Upper lobe of left lung (tissue), 4 donors: ENCODE results near the gene PROK2.

Experiments used
- EP300 ChIP-seq, 4 donors: sonication (generic); formaldehyde crosslinking; IDR thresholded peaks; one replicate each; pipeline ENCODE4 v1.5.1; 2017; ENCODE audit warnings: antibody characterized with exemption in 4 of 4, control low read depth in 2 of 4
- POLR2A ChIP-seq, 4 donors: fragments of 450-650 bp; IDR thresholded peaks; one replicate each; pipeline ENCODE4 v1.5.1; 2016 to 2017; ENCODE audit warnings: antibody characterized with exemption in 4 of 4, mild to moderate bottlenecking in 2 of 4
- POLR2AphosphoS5 ChIP-seq, 2 donors: sonication (generic); formaldehyde crosslinking; IDR thresholded peaks; one replicate each; pipeline ENCODE4 v1.5.1; 2017; ENCODE audit warnings: antibody characterized with exemption in 2 of 2
- TF ChIP-seq, protein P1 (sequence below), 6 experiments: fragments of 450-650 bp in 4 of 6; fragments of 200-600 bp in 2 of 6; sonication (generic) in 2 of 6; IDR thresholded peaks; one replicate each; pipeline ENCODE4 v1.5.1; 2016 to 2019; ENCODE audit warnings: antibody characterized with exemption in 6 of 6

DNA sequence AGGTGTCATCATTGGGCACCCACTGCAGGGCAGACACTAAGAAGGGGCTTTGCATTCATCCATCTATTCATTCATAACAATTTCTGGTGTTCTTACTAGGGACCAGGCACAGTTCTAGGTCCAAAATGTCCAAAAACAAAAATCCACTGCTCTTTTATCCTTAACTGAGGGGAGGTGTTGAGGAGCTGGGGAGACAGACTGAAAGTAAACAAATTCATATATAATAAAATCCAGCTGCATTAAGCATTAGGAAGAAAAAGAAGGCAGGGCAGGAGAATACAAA, 60.8 kb downstream of the PROK2 start:
- no peak for TF ChIP-seq POLR2A (IDR thresholded peaks at IDR 0.05)
- no peak for TF ChIP-seq EP300 (IDR thresholded peaks at IDR 0.05)
- TF ChIP-seq POLR2AphosphoS5 (IDR thresholded peaks at IDR 0.05) = no peak
- TF ChIP-seq, protein P1, sequence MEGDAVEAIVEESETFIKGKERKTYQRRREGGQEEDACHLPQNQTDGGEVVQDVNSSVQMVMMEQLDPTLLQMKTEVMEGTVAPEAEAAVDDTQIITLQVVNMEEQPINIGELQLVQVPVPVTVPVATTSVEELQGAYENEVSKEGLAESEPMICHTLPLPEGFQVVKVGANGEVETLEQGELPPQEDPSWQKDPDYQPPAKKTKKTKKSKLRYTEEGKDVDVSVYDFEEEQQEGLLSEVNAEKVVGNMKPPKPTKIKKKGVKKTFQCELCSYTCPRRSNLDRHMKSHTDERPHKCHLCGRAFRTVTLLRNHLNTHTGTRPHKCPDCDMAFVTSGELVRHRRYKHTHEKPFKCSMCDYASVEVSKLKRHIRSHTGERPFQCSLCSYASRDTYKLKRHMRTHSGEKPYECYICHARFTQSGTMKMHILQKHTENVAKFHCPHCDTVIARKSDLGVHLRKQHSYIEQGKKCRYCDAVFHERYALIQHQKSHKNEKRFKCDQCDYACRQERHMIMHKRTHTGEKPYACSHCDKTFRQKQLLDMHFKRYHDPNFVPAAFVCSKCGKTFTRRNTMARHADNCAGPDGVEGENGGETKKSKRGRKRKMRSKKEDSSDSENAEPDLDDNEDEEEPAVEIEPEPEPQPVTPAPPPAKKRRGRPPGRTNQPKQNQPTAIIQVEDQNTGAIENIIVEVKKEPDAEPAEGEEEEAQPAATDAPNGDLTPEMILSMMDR (IDR thresholded peaks at IDR 0.05) = no peak
